Prostate gland (tissue), 2 donors: ENCODE results near the gene ZNF593OS.

Experiments used
- POLR2A ChIP-seq: fragments of 450-650 bp; IDR thresholded peaks from one replicate; pipeline ENCODE4 v1.6.1; 2016; ENCODE audit warnings: antibody characterized with exemption, mild to moderate bottlenecking
- POLR2AphosphoS5 ChIP-seq: sonication (generic); formaldehyde crosslinking; IDR thresholded peaks from one replicate; pipeline ENCODE4 v1.6.1; 2017; ENCODE audit warnings: antibody characterized with exemption
- TF ChIP-seq, protein P1 (sequence below), 4 experiments: fragments of 200-600 bp in 2 of 4; fragments of 450-650 bp in 2 of 4; sonication (generic) in 2 of 4; IDR thresholded peaks; 1 replicate in 3 of 4; 2 replicates in 1 of 4; pipeline ENCODE4 v1.5.1; 2016 to 2019; ENCODE audit warnings: antibody characterized with exemption in 4 of 4, mild to moderate bottlenecking in 2 of 4, moderate library complexity in 2 of 4

GRCh38 chr1:26221094-26221493, 49.5 kb upstream of the ZNF593OS start:
- TF ChIP-seq, protein P1, sequence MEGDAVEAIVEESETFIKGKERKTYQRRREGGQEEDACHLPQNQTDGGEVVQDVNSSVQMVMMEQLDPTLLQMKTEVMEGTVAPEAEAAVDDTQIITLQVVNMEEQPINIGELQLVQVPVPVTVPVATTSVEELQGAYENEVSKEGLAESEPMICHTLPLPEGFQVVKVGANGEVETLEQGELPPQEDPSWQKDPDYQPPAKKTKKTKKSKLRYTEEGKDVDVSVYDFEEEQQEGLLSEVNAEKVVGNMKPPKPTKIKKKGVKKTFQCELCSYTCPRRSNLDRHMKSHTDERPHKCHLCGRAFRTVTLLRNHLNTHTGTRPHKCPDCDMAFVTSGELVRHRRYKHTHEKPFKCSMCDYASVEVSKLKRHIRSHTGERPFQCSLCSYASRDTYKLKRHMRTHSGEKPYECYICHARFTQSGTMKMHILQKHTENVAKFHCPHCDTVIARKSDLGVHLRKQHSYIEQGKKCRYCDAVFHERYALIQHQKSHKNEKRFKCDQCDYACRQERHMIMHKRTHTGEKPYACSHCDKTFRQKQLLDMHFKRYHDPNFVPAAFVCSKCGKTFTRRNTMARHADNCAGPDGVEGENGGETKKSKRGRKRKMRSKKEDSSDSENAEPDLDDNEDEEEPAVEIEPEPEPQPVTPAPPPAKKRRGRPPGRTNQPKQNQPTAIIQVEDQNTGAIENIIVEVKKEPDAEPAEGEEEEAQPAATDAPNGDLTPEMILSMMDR (IDR thresholded peaks at IDR 0.05) = no peak
- TF ChIP-seq POLR2A = no peak
- TF ChIP-seq POLR2AphosphoS5 = no peak
